Brain pericyte (primary cell): ENCODE data around the gene ARHGAP26.

Source experiments
- DNase-seq: peaks from one replicate; pipeline ENCODE4 v3.0.0-alpha.2; 2012; ENCODE audit warnings: low read depth, low spot score

ARHGAP26 gene

GRCh38 chr5:142749321-142749720 is 20.9 kb upstream of the ARHGAP26 start:
- no peak for DNase-seq

- no peak for DNase-seq
Measured at GRCh38 chr5:142753116-142753631, 17.0 kb upstream of the ARHGAP26 start.

- DNase-seq = no peak
Measured at GRCh38 chr5:142754031-142754430, 16.1 kb upstream of the ARHGAP26 start.

GRCh38 chr5:142756576-142756975 is 13.6 kb upstream of the ARHGAP26 start:
- DNase-seq = no peak

GRCh38 chr5:142757564-142757963 is 12.6 kb upstream of the ARHGAP26 start:
- no peak for DNase-seq

GRCh38 chr5:142758062-142758795 is 11.9 kb upstream of the ARHGAP26 start:
- no peak for DNase-seq

GRCh38 chr5:142758796-142759145 is 11.4 kb upstream of the ARHGAP26 start:
- no peak for DNase-seq

- DNase-seq = no peak
Measured at GRCh38 chr5:142763701-142764100, 6.5 kb upstream of the ARHGAP26 start.

- DNase-seq = no peak
Measured at GRCh38 chr5:142767178-142767577, 3.0 kb upstream of the ARHGAP26 start.

GRCh38 chr5:142767911-142768310 is 2.3 kb upstream of the ARHGAP26 start:
- DNase-seq = no peak

GRCh38 chr5:142769251-142769792 is 855 bp upstream of the ARHGAP26 start:
- no peak for DNase-seq

GRCh38 chr5:142770650-142771609 is 753 bp downstream of the ARHGAP26 start:
- DNase-seq = no peak

GRCh38 chr5:142771666-142772065 is 1.5 kb downstream of the ARHGAP26 start:
- no peak for DNase-seq

GRCh38 chr5:142772446-142773293 is 2.5 kb downstream of the ARHGAP26 start:
- no peak for DNase-seq

GRCh38 chr5:142777099-142777498 is 6.9 kb downstream of the ARHGAP26 start:
- no peak for DNase-seq

GRCh38 chr5:142777850-142778249 is 7.7 kb downstream of the ARHGAP26 start:
- no peak for DNase-seq

GRCh38 chr5:142779163-142779840 is 9.1 kb downstream of the ARHGAP26 start:
- DNase-seq = no peak

GRCh38 chr5:142780871-142781270 is 10.7 kb downstream of the ARHGAP26 start:
- DNase-seq = no peak

GRCh38 chr5:142782976-142783530 is 12.9 kb downstream of the ARHGAP26 start:
- DNase-seq = no peak

- DNase-seq = no peak
Measured at GRCh38 chr5:142783601-142784341, 13.6 kb downstream of the ARHGAP26 start.
